DND-41 (cell line): Measurements from ENCODE around the gene MED29.

Experiments
- ATAC-seq: fragments of 200-7000 bp; cut with Tn5 transposase; 3 replicates; pipeline ENCODE4 v1.9.1; 2021; ENCODE audit warnings: low read depth; ENCODE audit not compliant: insufficient read depth
- DNase-seq: peaks from one replicate; pipeline ENCODE4 v3.0.0-alpha.2; 2020
- H2AFZ ChIP-seq: 2 replicates; pipeline ENCODE4 v1.6.0; 2012; ENCODE audit warnings: low read depth, low read length
- H3K27ac ChIP-seq: 2 replicates; pipeline ENCODE4 v1.5.1; 2012; ENCODE audit warnings: low read length, inconsistent platforms
- H3K27me3 ChIP-seq: fragments of 200-600 bp; sonication (generic); 2 replicates; pipeline ENCODE4 v1.6.0; 2012; ENCODE audit warnings: low read length, mild to moderate bottlenecking, inconsistent platforms; ENCODE audit not compliant: insufficient read depth, poor library complexity
- H3K36me3 ChIP-seq: 2 replicates; pipeline ENCODE4 v1.5.1; 2012; ENCODE audit warnings: low read length, inconsistent platforms; ENCODE audit not compliant: insufficient read depth
- H3K4me1 ChIP-seq: 2 replicates; pipeline ENCODE4 v1.5.1; 2012; ENCODE audit warnings: mild to moderate bottlenecking, low read length; ENCODE audit not compliant: insufficient read depth
- H3K4me2 ChIP-seq: 2 replicates; pipeline ENCODE4 v1.6.0; 2012; ENCODE audit warnings: mild to moderate bottlenecking, moderate library complexity, low read length, inconsistent platforms; ENCODE audit not compliant: insufficient read depth
- H3K4me3 ChIP-seq, 2 experiments: fragments of 200-600 bp in 1 of 2; shearing (Covaris generic) in 1 of 2; 2 replicates each; pipeline ENCODE4 v1.5.1; 2012 to 2016; ENCODE audit warnings: inconsistent platforms in 2 of 2, low read length in 2 of 2, mild to moderate bottlenecking in 2 of 2, low read depth in 1 of 2, moderate library complexity in 1 of 2
- H3K79me2 ChIP-seq: 2 replicates; pipeline ENCODE4 v1.6.0; 2012; ENCODE audit warnings: low read length, inconsistent platforms; ENCODE audit not compliant: insufficient read depth
- H3K9ac ChIP-seq: 2 replicates; pipeline ENCODE4 v1.6.0; 2012; ENCODE audit warnings: low read depth, mild to moderate bottlenecking, inconsistent platforms, low read length, moderate library complexity
- H3K9me3 ChIP-seq: 2 replicates; pipeline ENCODE4 v1.5.1; 2012; ENCODE audit warnings: low read length, moderate library complexity, mild to moderate bottlenecking, inconsistent platforms; ENCODE audit not compliant: insufficient read depth, severe bottlenecking
- H4K20me1 ChIP-seq: 2 replicates; pipeline ENCODE4 v1.6.0; 2012; ENCODE audit warnings: low read length; ENCODE audit not compliant: insufficient read depth
- CTCF ChIP-seq: IDR thresholded peaks from 2 replicates; pipeline ENCODE4 v1.5.1; 2012; ENCODE audit warnings: borderline replicate concordance, low read length, moderate library complexity, mild to moderate bottlenecking; ENCODE audit not compliant: poor library complexity, severe bottlenecking; ENCODE audit errors: extremely low read depth
- EZH2 ChIP-seq: IDR thresholded peaks from 3 replicates; pipeline ENCODE4 v1.6.1; 2012; ENCODE audit warnings: borderline replicate concordance, low read depth, mild to moderate bottlenecking, moderate library complexity, low read length, inconsistent platforms; ENCODE audit not compliant: severe bottlenecking

MED29 gene

GRCh38 chr19:39424934-39425333 is 33.8 kb downstream of the MED29 start:
- ATAC-seq = no peak
- Histone ChIP-seq H3K4me1 (no peaks in the 10 kb centered on the region), H2AFZ (no peak overlapping the region), H3K27me3 (no peaks in the 10 kb centered on the region), H3K79me2 (no peaks in the 10 kb centered on the region), H3K9me3 (no peaks in the 10 kb centered on the region), H4K20me1 (peaks cover 10% of the 10 kb centered on the region), H3K36me3 (peaks cover 34% of the 10 kb centered on the region), H3K4me2 (no peak overlapping the region), H3K4me3 (no peak overlapping the region), H3K9ac (no peak overlapping the region), H3K27ac (no peak overlapping the region)
- no peak for DNase-seq
- no peak for TF ChIP-seq EZH2
- no peak for TF ChIP-seq CTCF

GRCh38 chr19:39425744-39426143 is 34.6 kb downstream of the MED29 start:
- Histone ChIP-seq H2AFZ (no peak overlapping the region), H3K79me2 (no peaks in the 10 kb centered on the region), H3K27ac (no peak overlapping the region), H3K4me3 (no peak overlapping the region), H4K20me1 (peaks cover 10% of the 10 kb centered on the region), H3K4me1 (no peaks in the 10 kb centered on the region), H3K36me3 (peaks cover 30% of the 10 kb centered on the region), H3K4me2 (no peak overlapping the region), H3K9me3 (no peaks in the 10 kb centered on the region), H3K9ac (no peak overlapping the region), H3K27me3 (no peaks in the 10 kb centered on the region)
- DNase-seq (no peak), ATAC-seq (no peak)
- TF ChIP-seq CTCF (no peak), EZH2 (no peak)

GRCh38 chr19:39426170-39426569 is 35.0 kb downstream of the MED29 start:
- no peak overlapping the region for H2AFZ ChIP-seq
- no peak overlapping the region for H3K4me3 ChIP-seq
- peaks cover 10% of the 10 kb centered on the region for H4K20me1 ChIP-seq
- no peak overlapping the region for H3K4me2 ChIP-seq
- DNase-seq (no peak), ATAC-seq (no peak)
- TF ChIP-seq CTCF (no peak), EZH2 (no peak)
- H3K4me1 ChIP-seq = no peaks in the 10 kb centered on the region
- peaks cover 29% of the 10 kb centered on the region for H3K36me3 ChIP-seq
- H3K27me3 ChIP-seq = no peaks in the 10 kb centered on the region
- no peaks in the 10 kb centered on the region for H3K79me2 ChIP-seq
- no peaks in the 10 kb centered on the region for H3K9me3 ChIP-seq
- H3K27ac ChIP-seq = no peak overlapping the region
- no peak overlapping the region for H3K9ac ChIP-seq

- Histone ChIP-seq H4K20me1 (peaks cover 13% of the 10 kb centered on the region), H3K4me2 (no peak overlapping the region), H3K27ac (no peak overlapping the region), H3K9me3 (no peaks in the 10 kb centered on the region), H3K4me1 (no peaks in the 10 kb centered on the region), H3K4me3 (no peak overlapping the region), H3K9ac (no peak overlapping the region), H3K27me3 (no peaks in the 10 kb centered on the region), H2AFZ (no peak overlapping the region), H3K36me3 (peaks cover 28% of the 10 kb centered on the region), H3K79me2 (no peaks in the 10 kb centered on the region)
- TF ChIP-seq EZH2 (no peak), CTCF (no peak)
- ATAC-seq = no peak
- DNase-seq = no peak
Observed at GRCh38 chr19:39427707-39428106, 36.5 kb downstream of the MED29 start.
